Lung (tissue), 12 donors: Measurements from ENCODE around the gene MIPOL1. TPM values are rescaled to one million over a fixed set of nuclear protein-coding genes. Genes with fewer than 3 reads are reported as not detected.

Source experiments
- ATAC-seq: fragments of 200-7000 bp; cut with Tn5 transposase; one replicate; pipeline ENCODE4 v1.9.1; 2020; ENCODE audit warnings: moderate number of reproducible peaks; ENCODE audit not compliant: insufficient read depth, low FRiP score
- DNase-seq, 3 donors: peaks; one replicate each; pipeline ENCODE4 v3.0.0-alpha.2; 2013 to 2017
- H3K27ac ChIP-seq, 2 donors: one replicate each; pipeline ENCODE4 v1.5.1; 2013; ENCODE audit warnings: mild to moderate bottlenecking in 2 of 2, moderate library complexity in 2 of 2, control low read depth in 1 of 2, inconsistent platforms in 1 of 2, low read depth in 1 of 2, low read length in 1 of 2
- H3K27me3 ChIP-seq, 3 donors: one replicate each; pipeline ENCODE4 v1.5.1; 2013; ENCODE audit warnings: low read length in 2 of 3; ENCODE audit not compliant: control insufficient read depth in 3 of 3, insufficient read depth in 3 of 3
- H3K36me3 ChIP-seq, 4 donors: one replicate each; pipeline ENCODE4 v1.5.1; 2013; ENCODE audit warnings: low read length in 4 of 4, mild to moderate bottlenecking in 1 of 4, moderate library complexity in 1 of 4; ENCODE audit not compliant: control insufficient read depth in 4 of 4, insufficient read depth in 4 of 4
- H3K4me1 ChIP-seq, 5 donors: one replicate each; pipeline ENCODE4 v1.5.1; 2013; ENCODE audit warnings: low read length in 5 of 5, mild to moderate bottlenecking in 2 of 5, moderate library complexity in 1 of 5; ENCODE audit not compliant: control insufficient read depth in 5 of 5, insufficient read depth in 5 of 5
- H3K4me3 ChIP-seq: one replicate; pipeline ENCODE4 v1.5.1; 2013; ENCODE audit warnings: mild to moderate bottlenecking, control low read depth, moderate library complexity
- H3K9ac ChIP-seq, 2 donors: one replicate each; pipeline ENCODE4 v1.5.1; 2013; ENCODE audit warnings: low read length in 2 of 2, control low read depth in 1 of 2; ENCODE audit not compliant: insufficient read depth in 1 of 2
- H3K9me3 ChIP-seq, 4 donors: one replicate each; pipeline ENCODE4 v1.5.1; 2013; ENCODE audit warnings: low read length in 3 of 4, mild to moderate bottlenecking in 1 of 4, moderate library complexity in 1 of 4; ENCODE audit not compliant: control insufficient read depth in 4 of 4, insufficient read depth in 3 of 4
- WGBS, 2 donors: extraction: QIAGEN DNeasy Blood & Tissue Kit; methylation state at CpG; one replicate each; pipeline ENCODE4 v1.1.7; 2013; 5-methylcytosine and 5-hydroxymethylcytosine counted together
- polyA plus RNA-seq, 2 donors: library from polyadenylated mRNA; stranded (reverse); fragments of 200-250 nt; gene quantifications; one replicate each; pipeline ENCODE4 v1.2.1, GENCODE V29; 2013
- total RNA-seq, 2 donors: library from RNA; depleted of rRNA in 1 of 2; stranded (reverse); fragments of >200 nt in 1 of 2; gene quantifications; one replicate each; pipeline ENCODE4 v1.2.1, GENCODE V29; 2014 to 2021
- TF ChIP-seq, protein P1 (sequence below): IDR thresholded peaks from 2 replicates; pipeline ENCODE4 v1.5.1; 2012; ENCODE audit warnings: mild to moderate bottlenecking; ENCODE audit errors: control extremely low read depth, extremely low read depth
- donor health status: control.
- donor health status: control.
- donor health status: Bipolar disorder and iron deficiency.
- donor health status: healthy.
- donor health status: DM: yes; HTN: yes; CAD: no.

The MIPOL1 gene
- total and polyA plus RNA-seq, 4 donors = 2.3 to 49.9 (median 7.0) TPM

DNA sequence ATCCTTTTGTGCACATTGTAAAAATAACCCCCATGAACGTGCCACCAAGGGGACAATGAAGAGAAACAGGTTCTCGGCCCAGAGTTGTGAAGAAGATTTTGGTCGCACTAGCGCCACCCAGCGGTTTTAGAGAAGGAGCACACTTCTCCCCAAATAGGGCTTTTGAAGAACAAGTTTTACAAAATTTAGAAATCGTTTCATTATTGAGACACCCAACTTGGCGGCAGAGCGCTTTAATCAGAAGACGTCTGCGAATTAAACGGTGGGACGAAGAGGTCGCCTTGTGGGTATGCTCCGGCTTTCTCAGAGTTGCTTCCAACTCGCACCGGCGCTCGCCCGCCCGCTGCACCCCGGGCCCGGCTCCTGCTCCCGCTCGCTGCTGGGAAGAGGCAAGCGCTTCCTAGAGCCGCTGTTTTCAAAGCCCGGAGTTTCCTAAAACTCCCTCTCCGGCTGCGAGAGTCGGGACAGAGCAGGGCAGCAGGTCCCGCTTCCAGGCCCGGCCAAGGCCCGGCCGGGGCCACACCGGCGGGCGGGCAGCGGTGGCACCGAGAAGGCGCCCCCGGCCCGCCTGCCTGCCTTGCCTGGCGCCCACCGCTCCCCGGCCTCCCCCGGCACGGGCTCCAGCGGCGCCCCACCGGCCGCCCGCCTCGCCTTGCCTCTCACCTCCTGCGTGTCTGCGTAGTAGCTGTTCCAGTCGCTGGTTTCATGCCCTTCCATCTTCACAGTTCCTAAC lies 396.7 kb downstream of the MIPOL1 start:
- 3% methylated on average over 39 to 56 of the region's 56 CpGs for WGBS, 2 donors
- peaks cover 0 to 12% (median 3%) of the 10 kb centered on the region in 5 donors for H3K4me1 ChIP-seq
- peaks cover 0 to 22% (median 0%) of the 10 kb centered on the region in 4 donors for H3K9me3 ChIP-seq
- H3K36me3 ChIP-seq = no peaks in the 10 kb centered on the region
- peaks cover 2 to 83% (median 75%) of the 10 kb centered on the region in 3 donors for H3K27me3 ChIP-seq
- no peak for ATAC-seq
- peak; percentile 85 to 92 (median 90) for DNase-seq
- peak overlapping the region; percentile 56 for H3K4me3 ChIP-seq
- TF ChIP-seq, protein P1, sequence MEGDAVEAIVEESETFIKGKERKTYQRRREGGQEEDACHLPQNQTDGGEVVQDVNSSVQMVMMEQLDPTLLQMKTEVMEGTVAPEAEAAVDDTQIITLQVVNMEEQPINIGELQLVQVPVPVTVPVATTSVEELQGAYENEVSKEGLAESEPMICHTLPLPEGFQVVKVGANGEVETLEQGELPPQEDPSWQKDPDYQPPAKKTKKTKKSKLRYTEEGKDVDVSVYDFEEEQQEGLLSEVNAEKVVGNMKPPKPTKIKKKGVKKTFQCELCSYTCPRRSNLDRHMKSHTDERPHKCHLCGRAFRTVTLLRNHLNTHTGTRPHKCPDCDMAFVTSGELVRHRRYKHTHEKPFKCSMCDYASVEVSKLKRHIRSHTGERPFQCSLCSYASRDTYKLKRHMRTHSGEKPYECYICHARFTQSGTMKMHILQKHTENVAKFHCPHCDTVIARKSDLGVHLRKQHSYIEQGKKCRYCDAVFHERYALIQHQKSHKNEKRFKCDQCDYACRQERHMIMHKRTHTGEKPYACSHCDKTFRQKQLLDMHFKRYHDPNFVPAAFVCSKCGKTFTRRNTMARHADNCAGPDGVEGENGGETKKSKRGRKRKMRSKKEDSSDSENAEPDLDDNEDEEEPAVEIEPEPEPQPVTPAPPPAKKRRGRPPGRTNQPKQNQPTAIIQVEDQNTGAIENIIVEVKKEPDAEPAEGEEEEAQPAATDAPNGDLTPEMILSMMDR = peak; percentile 7
- H3K9ac ChIP-seq = peak overlapping the region; percentile 30 to 72
- H3K27ac ChIP-seq = peak overlapping the region in 1 of 2 donors; percentile 92

DNA sequence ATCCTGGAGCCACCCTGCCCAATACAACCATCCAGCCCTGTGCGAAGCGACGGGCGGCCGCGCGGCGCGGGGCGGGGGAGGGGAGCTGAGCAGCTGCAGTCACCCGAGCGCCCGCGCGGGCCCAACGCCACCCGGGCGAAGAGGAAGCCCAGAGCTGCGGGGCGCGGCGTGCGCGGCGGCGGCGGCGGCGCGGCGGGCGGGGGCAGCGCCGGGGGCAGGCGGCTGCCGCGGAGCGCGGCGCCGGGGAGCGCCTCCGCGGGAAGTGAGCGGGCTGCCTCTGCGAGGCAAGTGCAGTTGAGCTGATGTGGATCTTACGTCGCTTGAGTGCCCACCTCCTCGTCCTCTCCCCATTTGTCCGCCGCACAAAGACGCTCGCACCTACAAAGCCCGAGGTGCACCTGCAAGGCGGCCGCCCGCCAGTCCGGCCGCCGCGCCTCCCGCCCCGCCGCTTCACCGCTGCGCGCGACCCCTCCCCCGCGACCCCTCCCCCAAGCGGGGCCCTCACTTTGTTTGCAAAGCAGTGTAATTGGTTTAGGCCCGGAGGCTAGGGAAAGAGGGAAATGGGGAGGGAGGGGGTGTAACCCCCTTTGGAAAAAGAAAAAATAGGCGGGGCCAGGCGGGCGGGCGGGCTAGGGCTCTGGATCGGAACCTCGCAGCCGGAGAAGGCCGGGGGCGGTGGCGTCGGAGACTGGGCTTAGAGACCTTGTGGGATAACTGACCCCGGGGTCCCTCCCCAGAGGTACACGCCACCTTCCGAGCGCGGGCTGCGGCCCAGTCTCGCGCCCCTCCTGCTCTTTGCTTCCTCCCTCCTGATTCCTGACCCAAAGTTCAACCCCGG lies 397.5 kb downstream of the MIPOL1 start, which contains the start of the genes FOXA1 and TTC6:
FOXA1 (minus strand) TSS at position 279 of the 838 bp plus-strand sequence; CDS start at position 2, 277 bp downstream.
TTC6 (plus strand) TSS at position 659 of the 838 bp plus-strand sequence. CDS start 26,436 bp downstream, outside the sequence.
- peak within 1 kb of the TSS; percentile 56 for H3K4me3 ChIP-seq
- peak within 1 kb of the TSS; percentile 54 to 72 for H3K9ac ChIP-seq
- peaks cover 0 to 17% (median 5%) of the 10 kb centered on the region in 5 donors for H3K4me1 ChIP-seq
- 1% methylated on average over 73 to 92 of the region's 92 CpGs for WGBS, 2 donors
- peak within 1 kb of the TSS in 1 of 2 donors; percentile 92 for H3K27ac ChIP-seq
- H3K36me3 ChIP-seq = no peaks in the 10 kb centered on the region
- TF ChIP-seq, protein P1 = no peak
- DNase-seq = peak; percentile 52 to 85 (median 84)
- ATAC-seq = peak; percentile 1
- H3K9me3 ChIP-seq = peaks cover 0 to 24% (median 0%) of the 10 kb centered on the region in 4 donors
- H3K27me3 ChIP-seq = peaks cover 2 to 82% (median 77%) of the 10 kb centered on the region in 3 donors

DNA sequence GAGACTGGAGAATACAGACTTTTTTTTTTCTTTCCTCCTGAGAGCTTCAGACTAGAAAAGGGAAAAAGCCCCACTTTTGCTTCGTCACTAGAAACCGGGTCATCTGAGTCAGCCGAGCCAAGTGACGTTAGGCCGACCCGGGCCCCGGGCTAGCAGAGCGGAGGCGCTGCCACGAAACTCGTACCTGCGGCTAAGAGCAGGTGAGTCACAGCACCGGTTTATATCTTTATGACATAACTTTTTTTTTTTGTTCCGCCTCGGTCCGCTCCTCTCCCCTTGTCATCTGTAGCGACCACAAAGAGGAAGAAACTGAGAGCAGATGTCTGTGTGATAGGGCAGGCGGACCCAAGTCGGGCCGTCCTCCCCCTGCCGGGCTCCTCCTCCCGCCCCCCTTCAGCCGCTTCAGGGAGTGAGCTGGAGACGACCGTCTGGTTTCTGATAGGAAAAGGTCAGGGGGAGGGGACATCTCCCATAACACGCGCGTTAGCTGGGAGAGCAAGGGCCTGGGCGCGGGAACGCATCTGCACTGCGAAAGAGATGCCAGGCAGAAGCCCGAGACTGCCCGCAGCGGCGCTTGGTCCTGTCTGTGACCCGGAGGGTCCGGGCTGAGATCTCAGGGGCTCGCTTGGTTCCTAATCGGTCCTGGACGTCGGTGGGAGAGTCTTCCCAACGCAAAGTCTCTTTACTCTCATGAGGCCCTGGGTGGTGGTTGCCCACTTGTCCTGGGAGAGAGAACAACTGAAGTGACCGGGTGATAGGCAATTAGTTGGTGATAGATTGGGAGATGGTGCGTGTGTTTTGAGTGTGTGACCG lies 398.3 kb downstream of the MIPOL1 start:
- no peaks in the 10 kb centered on the region for H3K36me3 ChIP-seq
- DNase-seq (peak; percentile 66 to 81 (median 78)), ATAC-seq (peak; percentile 54)
- 2 to 4% methylated on average over 46 of the region's 46 CpGs for WGBS, 2 donors
- TF ChIP-seq, protein P1 = no peak
- no peak overlapping the region for H3K4me3 ChIP-seq
- H3K27me3 ChIP-seq = peaks cover 2 to 82% (median 79%) of the 10 kb centered on the region in 3 donors
- peaks cover 0 to 26% (median 0%) of the 10 kb centered on the region in 4 donors for H3K9me3 ChIP-seq
- peak overlapping the region; percentile 54 to 68 for H3K9ac ChIP-seq
- H3K27ac ChIP-seq = peak overlapping the region in 1 of 2 donors; percentile 90
- H3K4me1 ChIP-seq = peaks cover 0 to 19% (median 8%) of the 10 kb centered on the region in 5 donors
